GM18505 (cell line): ENCODE results near the gene FBF1.

ENCODE experiments used
- ATAC-seq: cut with Tn5 transposase; IDR thresholded peaks from one replicate; pipeline ENCODE4 v1.9.1; 2021; ENCODE audit not compliant: unreplicated experiment
- POLR2A ChIP-seq: IDR thresholded peaks from 4 replicates; pipeline ENCODE4 v1.6.1; 2011; ENCODE audit warnings: borderline replicate concordance; ENCODE audit not compliant: insufficient read depth, insufficient read length; ENCODE audit errors: extremely low read depth

FBF1 gene

DNA sequence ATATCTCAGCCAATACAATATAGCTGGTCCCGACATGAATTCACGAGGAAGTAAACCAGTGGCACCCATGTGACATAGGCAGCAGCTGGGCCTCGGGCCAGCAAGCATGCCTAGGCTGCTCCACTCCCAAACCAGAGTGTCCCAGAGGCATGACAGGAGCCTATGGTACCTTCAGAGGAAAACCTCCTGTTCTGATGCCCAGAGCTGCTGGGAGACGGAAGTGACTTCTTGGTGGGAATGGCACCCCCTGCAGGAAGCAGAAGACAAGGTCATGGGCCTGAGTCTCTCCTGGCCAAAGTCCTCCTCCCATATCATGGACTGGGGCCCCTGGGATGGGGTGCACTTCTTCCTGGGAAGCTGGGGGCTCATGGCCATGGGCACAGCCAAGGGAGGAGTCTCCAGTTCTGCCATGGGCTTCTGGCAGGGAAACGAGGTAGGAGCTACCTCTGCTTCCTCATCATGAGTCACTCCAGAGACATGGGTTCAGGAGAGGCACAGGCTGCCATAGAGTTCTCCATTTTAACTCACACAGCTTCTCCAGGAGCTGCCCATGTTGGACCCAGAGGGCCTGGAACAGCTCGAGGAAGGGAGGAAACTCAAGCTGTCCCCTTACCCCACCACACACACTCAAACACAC is 13.4 kb downstream of the FBF1 start:
- no peak for ATAC-seq
- TF ChIP-seq POLR2A: no peak

DNA sequence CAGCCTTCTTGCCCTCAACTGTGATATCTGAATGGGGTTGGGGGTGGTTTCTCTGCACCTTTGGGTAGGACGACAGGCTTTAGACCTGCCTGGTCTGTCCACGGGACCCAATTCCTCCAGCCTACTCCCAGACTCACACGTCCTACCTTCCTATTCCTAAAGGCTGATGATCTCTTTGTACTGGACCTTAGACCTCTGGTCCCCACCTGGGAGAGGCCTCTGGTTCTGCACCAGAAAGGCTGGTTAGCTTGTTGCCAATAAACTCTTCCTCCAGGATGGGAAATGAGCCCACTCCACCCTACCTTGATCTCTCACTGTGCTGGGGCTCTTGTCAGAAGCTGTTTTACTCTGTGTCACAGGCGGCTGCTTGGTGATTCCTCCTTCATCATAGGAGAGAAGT is 14.4 kb downstream of the FBF1 start:
- ATAC-seq: no peak
- no peak for TF ChIP-seq POLR2A

DNA sequence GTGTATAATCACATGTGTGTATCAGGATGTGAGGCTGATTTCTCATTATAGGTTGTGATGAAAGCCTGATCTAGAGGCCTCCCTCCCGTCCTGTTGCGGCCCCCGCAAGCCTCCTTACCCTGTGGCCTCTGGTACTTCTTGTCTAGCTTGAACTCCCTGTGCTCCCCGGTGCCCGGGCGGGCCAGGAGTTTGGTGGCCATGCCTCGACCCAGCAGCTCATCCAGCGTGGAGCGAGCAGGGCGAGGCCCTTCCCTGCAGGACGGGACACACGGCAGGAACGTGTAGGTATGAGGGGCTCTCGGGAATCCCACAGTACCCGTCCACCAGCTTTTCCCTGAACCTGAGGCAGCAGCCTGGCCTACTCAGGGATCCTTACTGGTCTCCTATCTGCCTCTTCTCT is 14.9 kb downstream of the FBF1 start:
- TF ChIP-seq POLR2A: no peak
- no peak for ATAC-seq

DNA sequence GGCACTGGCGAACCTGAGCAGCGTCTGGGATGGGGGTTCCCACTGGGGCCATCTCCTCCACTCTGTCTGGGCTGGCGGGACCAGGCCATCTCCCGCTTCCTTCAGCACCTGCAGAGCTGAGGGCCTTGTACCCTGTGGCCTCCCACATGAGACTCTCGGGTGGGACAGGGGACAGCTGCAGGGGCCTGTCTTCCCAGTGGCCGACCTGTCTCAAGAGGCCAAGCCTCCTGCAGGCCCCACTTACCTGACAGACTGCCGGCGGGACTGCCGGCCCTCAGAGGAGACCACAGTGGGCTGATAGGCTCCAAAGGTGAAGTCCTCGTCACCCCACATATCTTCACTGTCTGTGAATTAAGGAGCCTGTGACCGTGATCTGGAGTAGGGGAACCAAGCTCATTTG is 15.7 kb downstream of the FBF1 start:
- no peak for TF ChIP-seq POLR2A
- ATAC-seq: no peak

DNA sequence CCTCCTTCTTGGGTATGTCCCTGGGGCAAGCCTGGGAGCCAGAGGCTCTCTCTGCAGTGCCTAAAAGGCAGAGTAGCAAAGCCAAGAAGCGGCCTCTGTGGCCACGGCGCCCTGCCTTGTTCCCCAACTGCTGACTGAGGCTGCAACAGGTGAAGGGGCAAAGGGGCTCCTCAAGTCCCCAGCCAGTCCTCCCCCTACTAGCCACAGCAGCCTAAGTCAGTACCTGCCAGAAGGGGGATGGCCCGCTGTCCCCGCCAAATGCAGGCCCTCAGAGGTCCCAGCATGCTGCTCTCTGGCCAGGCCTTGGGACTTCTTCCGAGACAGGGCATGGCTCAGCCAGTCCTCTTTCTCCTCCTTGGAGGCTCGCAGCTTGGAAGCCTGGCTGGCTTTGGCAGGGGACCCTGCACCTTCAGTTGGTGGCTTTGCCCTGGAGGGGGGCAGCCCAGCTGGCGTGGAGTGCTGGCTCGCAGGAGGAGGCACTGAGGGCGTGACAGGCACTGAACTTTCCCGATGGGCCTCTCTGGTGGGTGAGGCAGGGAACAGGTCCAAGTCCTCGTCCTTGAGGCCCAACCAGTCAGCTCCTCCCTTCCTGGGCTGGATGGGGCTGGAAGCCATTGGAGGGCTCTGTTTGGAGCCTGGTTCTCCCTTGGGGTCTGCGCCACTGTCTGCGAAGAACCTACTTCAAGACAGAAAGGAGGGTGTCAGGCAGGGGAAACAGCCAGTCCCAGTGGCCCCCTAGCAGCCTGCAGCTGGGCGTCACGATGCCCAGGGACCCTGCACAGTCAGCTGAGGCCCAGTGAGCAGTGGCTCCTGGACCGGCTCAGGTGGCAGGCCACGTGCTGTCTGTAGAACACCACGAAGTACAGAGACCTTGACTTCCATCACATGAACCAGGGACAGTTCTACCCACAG is 17.6 kb downstream of the FBF1 start:
- no peak for ATAC-seq
- no peak for TF ChIP-seq POLR2A

DNA sequence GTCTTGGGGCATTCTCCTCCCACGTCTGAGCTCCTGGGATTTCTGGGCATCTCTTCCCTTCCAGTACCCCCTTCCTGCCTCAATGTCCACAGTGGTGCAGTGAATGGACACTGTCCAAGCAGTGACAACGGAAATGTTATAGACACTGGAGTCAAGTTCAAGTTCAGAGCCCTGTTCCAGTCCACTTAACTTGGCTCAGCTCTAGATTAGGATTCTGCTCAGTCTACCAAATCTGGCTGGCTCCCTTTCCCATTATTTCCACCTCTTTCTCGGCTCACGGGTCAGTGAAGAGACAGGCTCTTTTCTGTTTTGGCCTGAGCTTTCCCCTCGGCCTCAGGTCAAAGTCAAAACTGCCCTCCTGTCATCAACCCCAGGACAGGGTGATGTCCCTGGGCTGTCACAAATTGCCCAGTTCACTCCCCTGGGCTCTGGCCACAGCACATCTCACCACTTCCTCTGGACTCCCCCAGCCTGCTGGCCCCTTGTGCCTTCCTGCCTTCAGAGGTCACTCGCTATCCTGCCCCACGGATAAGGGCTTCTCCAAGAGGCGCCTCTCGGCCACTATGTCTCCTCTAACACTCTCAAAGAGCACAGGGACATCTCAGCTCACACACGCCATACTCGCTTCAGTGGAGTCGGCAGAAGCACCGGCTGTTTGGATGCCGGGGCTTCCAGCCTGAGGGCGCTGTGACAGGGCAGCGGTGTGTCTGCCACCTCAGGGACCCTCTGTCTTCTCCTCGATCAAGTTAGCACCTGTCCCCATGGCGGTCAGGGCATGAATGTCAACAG is 18.5 kb downstream of the FBF1 start:
- no peak for TF ChIP-seq POLR2A
- ATAC-seq: no peak

DNA sequence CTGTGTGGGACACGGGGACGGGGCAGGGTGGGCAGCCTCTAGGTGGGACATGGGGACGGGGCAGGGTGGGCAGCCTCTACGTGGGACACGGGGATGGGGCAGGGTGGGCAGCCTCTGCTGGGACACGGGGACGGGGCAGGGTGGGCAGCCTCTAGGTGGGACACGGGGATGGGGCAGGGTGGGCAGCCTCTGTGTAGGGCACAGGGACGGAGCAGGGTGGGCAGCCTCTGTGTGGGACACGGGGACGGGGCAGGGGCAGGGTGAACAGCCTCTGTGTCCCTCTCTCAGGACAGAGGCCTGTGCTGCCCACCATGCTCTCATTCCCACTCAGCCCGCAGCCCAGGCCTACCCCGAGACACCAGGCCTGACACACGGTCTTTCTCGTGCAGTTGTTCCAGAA is 19.2 kb downstream of the FBF1 start:
- no peak for ATAC-seq
- TF ChIP-seq POLR2A: no peak

DNA sequence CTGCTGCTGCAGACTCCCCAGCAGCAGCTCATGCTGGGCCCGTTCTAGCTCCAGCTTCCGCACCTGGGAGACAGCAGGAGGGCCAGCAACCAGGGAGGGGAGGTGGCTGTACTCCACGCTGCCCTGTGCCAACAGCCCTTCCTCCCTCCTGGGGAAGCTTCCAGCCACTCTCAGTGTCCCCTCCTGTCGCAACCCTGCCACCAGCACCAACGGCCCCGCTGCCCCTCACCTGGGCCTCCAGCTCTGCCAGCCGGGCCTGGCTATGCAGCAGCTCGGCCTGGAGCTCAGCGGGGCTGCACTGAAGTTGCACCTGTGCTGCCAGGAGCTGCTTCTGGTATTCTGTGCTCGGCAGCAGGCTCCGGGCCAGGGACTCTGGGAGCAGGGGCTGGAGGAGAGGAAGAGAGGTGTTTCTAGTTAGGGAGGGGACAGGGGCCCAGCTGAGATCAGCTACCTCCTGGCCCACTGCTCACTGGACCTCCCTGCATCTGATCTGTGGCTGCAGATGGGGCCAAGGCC is 20.7 kb downstream of the FBF1 start:
- no peak for TF ChIP-seq POLR2A
- ATAC-seq: no peak

DNA sequence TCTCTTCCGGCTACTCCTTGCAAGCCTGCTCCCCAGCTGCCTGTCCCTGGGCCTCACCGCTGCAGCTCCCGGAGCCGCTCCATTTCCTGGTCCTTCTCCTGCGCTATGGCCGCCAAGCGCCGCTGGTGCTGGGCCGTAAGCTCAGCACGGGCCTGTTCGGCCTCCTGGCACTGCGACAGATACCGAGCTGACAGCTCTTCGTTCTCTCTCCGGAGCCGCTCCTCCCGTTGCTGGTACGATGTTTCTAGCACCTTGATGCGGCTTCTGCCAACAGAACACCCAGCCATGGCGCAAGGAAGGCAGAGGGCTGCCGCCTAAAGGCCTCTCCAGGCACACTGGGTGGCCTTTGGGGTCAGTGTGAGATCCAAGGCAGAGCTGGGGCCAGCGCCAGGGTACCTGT is 21.2 kb downstream of the FBF1 start:
- no peak for TF ChIP-seq POLR2A
- ATAC-seq: no peak

DNA sequence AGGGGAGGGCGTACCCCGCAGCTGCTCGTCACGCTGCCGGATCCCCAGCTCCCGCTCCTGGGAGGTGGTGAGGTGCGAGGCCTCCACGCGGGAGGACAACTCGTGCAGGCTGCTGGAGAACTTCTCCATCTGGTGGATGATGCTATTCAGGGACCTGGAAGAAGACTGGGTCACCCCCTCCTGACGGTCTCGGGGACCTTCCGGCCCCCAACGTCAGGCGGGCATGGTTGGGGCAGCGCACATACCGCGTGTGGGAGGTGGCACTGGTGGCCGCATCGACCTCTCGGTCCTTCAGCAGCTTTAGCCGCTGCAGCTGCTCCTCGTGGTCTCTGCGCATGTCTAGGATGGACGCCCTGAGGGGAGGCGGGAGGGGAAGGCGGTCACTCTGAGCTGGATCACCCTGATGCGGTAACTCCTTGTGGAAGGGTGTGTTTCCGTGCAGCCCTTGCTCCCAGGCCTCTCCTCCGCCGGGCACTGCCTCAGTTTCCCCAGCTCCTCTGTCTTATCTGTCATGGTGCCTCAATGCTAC is 22.9 kb downstream of the FBF1 start:
- TF ChIP-seq POLR2A: no peak
- ATAC-seq: no peak

DNA sequence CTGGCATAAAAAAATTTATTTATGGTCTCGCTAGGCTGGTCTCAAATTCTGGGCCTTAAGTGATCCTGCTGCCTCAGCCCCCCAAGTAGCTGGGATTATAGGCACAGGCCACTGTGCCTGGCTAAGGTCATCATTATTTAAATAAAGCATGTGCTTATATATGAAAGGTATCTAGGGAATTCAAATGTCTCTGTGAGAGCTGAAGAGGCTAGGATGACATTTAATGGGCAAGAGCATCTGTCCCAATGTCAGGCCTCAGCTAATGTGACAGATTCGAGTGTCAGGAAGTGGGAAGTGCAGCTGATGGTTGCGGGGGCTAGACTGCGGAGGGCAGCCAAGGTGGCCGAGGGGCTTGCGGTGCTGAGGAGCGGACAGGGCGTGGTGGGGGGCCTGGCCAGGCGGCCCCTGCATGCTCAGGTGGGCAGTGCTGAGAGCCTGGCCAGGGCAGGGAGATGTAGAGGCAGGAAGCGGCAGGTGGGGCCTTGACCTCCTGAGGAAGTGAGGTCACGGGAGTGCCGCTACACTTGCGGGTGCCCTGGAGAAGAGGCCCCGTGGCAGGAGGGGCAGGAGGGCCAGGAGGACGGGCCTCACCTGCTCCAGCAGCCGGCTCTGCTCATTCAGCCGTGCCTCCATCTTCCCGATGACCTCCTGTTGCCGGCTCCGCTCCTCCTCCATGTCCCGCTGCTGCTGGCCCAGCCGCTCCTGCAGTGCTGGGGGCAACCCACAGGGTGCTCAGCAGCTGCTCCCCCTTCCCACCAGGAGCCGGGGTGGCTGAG is 23.5 kb downstream of the FBF1 start:
- TF ChIP-seq POLR2A: no peak
- no peak for ATAC-seq

DNA sequence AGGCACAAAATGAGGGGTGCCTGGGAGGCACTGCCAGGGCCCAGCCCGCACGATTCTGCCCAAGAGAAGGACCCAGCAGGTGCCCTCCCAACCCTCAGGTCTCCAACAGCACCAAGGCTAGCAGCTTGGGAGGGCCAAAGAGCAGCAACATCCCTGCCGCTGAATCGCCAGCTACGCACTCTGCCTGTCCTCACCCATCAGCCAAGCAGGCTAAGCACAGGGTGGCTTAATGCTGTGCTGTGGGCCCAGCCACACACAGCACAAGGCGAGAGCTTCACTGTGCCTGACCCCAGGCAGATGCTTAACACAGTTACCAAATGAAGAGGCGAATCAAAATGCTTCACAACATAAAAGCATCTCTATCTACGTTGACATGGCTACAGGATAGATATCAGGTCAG is 25.6 kb downstream of the FBF1 start:
- ATAC-seq: no peak
- no peak for TF ChIP-seq POLR2A

DNA sequence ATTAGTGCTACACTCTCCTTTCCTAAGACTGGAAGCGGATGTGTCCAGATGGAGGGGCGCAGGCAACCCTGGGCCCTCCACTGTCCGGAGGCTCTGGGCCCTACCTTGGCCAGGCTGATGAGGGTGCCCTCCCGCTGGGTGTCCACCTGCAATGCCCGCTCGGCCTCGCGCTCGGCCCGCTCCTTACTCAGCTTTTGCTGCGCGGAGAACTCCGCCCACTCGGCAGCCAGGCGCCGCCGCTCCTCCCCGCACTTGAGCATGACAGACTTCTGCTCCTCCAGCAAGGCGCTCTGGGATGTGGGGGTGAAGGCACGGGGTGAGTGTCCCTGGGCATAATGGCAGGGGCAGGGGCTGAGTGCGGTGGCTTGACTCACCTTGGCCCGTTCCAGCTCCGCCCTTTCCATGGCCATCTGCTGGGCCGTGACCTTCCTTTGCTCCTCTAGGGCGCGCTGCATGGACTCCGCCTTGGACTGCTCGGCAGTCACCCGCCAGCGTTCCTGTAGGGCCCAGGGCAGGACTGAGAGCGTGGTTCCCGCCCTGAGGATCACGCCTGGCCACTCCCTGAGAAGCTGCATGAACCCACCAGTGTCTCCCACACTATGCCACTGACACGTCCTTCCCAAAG is 26.1 kb downstream of the FBF1 start:
- no peak for TF ChIP-seq POLR2A
- no peak for ATAC-seq
